Measurements from ENCODE around the gene MINAR1. TPM values are rescaled to one million over a fixed set of nuclear protein-coding genes. Genes with fewer than 3 reads are reported as not detected.
"Not testable (repeated sequence)": the region's sequence is repeated elsewhere in the genome, so short reads cannot be mapped to it uniquely, and the experiment has no call there.

Gene MINAR1, protein sequence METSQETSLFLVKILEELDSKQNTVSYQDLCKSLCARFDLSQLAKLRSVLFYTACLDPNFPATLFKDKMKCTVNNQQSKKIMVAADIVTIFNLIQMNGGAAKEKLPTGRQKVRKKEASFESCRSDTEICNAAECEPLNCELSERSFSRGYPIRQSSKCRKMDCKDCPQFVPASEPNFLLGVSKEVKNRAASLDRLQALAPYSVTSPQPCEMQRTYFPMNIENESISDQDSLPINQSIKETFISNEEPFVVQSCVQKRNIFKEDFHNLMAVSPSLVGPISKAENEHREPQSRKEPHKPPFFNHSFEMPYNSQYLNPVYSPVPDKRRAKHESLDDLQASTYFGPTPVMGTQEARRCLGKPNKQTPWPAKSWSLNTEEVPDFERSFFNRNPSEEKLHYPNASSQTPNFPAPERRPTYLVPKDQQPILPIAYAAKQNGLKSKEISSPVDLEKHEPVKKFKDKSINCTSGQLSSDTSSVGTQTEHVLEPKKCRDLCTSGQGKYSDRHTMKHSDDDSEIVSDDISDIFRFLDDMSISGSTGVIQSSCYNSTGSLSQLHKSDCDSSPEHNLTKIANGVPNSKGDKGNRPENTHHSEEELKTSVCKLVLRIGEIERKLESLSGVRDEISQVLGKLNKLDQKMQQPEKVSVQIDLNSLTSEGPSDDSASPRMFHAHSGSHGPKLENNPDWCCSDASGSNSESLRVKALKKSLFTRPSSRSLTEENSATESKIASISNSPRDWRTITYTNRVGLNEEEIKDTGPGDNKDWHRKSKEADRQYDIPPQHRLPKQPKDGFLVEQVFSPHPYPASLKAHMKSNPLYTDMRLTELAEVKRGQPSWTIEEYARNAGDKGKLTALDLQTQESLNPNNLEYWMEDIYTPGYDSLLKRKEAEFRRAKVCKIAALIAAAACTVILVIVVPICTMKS
- total RNA-seq, result 0.47 and 0.51 TPM in 2 replicates

DNA sequence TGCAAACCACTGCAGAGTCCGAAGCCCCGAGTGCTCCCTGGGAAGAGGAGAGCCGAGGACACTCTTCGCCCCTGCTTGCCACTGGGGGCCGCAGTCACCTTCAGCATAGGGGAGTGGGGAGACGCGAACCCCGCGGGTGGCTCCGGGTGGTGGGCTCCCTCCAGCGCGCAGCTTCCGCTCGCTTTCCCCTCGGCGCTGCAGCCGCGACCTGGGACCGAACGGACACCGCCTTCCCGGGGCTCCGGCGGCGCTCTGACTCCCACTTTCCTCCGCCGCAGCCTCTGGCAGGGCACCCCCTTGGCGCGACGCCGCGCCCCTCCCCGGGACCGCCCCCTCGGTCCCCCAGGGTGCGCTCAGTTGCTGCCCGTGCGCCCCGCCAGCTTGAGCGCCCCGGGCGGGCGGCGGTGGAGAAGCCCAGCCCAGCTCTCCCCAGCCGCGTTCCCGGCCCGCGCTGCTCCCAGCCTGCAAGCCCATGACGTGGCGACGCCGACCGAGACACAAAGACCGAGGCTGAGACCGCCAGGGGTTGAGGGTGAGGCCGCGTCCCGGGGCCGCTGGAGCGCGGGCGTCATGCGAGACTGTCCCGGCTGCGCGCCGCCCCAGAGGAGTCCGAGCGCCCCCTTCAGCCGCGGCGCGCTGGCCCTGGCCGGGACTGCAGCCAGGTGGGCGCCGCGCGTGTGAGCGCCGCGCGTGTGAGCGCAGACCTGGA lies at the start of gene MINAR1:
TSS of gene MINAR1 (plus strand) at position 701 of the 709 bp plus-strand sequence. CDS start 23,812 bp downstream, outside the sequence.
- peak; percentile 58 for DNase-seq

DNA sequence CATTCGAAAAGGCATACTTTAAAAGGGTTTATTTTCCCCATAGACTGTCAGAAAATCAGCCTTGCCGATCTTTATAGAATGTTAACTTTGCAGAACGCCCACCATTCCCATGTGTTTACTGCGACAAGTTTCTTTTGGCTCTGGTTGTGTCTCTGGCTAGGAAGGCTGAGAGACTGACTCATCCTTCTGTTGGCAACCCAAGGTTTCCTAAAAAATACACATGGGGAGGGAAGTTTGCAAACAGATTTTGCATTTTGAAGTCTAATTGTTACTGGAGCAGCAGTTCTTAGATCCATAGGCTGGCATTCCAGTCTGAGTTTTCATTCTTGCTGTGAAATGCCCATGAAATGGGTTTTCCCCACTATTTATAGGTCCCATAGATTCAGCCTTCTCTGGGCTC lies 37.9 kb upstream of the MINAR1 start:
- DNase-seq, result no peak

DNA sequence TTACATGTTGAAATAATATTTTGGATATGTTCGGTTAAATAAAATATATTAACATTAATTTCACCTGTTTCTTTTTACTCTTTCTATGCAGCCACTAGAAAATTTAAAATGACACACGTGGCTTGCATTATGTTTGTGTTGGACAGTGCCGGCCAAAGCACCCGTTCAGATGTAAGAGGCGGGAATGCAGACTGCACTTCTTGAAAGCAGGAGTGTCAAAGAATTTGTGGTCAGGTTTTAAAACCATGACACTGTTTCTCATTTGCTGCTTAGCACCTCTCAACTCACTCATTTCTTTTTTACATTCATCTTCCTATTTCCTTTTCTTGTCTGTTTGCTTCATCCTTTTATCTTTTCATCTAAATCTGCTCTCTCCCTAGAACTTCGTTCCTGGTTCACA lies 35.3 kb upstream of the MINAR1 start:
- no peak for DNase-seq

DNA sequence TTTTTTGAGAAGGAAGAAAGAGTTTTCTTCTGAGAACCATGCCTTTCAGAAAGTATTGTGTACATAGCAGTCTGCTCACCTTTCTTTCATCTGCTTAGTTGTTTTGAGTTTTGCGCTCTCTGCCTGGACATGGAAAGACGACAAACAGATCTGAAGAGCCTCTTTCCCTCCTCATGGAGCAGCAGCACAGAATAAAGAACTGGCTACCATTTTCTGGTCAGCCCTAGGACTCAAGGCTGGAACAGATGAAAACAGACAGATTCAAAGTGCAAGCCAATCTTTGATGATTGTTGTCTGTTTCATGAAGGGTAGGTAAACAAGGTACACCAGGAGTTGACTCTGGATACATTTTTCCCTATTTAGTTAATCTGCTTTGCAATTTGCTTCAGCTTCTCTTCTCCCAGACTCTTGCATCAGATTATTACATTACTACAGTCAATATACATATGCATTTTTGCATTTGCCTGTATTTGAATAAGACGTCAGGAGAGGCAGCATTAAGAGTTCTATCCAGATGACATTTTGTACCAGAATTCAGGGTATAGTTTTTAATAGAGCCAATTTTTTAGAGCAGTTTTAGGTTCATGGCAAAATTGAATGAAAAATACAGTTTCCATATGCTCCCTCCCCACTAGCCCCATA lies 34.7 kb upstream of the MINAR1 start:
- DNase-seq, result no peak

DNA sequence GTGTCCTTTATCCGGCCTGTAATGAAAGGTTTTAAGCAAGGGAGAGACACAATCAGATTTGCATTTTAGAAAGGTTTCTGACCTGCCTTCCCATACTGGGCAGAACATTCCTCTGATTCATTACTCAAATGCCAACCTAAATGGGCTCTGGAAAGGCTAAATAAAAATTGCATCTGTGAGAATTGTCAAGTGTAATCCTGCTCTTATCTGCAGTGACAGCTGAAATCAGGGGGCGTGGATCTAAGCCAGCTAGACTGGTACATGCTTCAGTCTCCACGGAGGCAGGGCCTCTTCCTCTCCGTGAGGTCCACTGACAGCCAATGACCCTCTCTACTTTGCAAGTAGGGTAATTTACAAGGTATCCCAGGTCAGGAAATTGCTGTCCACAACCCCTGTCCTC lies 32.5 kb upstream of the MINAR1 start:
- DNase-seq, result no peak

DNA sequence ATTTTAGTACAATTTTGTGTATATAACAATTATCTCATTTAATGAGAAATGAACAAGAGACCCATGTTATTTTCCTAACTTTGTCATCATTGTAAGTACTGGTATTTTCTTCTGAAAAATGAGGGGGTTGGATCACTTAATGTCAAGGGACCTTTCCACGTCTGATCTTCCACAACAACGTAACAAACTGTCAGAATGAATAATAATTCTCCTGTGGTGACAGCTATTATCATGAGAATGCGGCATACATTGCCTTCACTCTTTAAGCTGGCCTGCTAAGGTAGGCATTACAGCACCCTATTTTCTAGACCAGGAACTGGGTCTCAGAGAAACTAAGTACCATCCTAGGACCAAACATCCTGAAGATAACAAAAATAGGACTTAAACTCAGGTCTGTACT lies 31.5 kb upstream of the MINAR1 start:
- no peak for DNase-seq

DNA sequence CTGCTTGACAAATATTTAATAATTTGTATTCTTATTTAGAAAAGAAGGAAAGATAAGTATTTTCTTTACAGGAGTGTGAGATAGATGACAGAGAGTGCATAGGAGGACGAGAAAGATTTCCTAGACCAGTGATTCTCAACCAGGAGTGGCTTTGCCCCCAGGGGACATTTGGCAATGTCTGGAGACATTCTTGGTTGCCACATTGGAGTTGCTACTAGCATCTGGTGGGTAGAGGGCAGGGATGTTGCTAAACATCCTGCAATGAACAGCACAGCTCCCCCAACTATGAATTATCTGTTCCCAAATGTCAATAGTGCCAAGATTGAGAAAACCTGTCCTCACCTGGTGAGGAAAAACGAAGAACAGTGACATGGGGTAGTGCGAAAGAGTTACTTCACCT lies 30.8 kb upstream of the MINAR1 start:
- DNase-seq, result no peak

DNA sequence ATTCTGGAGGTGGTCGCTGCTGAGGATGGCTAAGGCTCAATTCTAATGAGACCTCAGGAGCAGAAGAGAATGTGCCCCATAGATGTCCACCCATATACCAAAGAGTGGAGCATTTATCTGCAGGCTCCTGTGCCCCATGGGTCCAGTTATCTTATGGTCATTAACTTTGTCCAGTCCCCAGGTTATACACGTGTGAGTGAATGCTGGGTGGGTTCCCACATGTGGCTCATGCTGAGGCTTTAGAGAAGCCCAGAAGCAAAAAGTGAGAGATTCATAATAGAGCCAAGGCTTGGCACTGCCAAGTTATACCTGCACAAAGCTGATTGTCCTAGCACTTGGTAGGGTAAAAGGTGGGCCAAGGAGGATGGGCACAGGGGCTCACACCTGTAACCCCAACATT lies 30.0 kb upstream of the MINAR1 start:
- DNase-seq, result no peak

DNA sequence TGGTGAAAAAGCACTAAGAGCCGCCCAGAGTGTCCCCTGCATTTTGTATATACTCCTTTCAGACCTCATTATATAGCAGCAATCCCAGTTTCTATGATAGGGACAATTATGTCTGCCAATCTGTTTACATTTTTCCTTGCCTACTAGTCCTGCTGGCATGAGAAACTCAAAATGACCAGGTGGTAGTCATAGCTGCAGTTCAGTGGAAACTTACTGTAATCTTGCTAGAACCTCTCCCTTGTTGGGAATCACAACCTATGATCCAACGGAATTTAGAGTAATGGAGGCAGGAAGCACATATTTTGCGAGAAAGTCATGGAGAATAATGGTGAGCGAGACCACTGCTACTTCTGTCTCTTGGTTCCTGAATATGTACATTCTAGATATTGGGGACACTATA lies 28.6 kb upstream of the MINAR1 start:
- DNase-seq, result no peak

DNA sequence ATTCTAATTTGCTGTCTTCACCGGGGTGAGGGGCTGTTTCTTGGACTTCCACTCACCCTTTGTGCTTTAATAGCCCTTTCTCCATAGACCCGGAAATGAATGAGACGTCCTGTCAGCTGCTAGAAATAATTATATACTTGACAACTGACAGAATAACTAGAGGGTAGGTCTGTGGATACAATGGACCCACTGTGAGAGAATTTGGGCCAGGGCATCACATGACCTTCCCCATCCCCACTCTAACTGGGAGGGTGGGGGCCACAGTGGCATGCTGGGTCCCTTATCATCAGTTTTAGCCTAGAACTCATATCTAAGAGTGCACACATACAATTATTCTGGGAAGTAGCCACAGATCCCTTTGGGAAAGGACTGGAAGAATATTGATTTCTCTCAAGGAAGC lies 25.9 kb upstream of the MINAR1 start:
- no peak for DNase-seq

DNA sequence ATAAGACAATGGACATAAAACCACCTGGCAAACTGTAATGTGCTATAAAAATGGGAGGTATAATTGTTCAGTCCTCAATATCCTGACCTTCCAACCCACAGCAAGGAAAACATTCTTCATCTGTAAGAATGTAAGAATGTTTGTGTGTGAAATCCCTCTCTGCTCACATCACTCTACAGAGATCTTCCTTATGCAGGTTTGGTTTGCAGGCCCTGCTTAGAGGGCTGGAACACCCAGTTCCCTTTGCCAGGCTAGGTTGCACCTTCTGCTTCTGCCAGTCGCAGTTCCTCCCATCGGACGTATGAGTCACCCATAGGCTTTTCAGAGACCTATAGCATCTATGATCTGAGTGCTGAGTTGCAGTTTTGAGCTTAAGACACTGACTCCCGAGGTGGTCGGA lies 24.1 kb upstream of the MINAR1 start:
- no peak for DNase-seq

DNA sequence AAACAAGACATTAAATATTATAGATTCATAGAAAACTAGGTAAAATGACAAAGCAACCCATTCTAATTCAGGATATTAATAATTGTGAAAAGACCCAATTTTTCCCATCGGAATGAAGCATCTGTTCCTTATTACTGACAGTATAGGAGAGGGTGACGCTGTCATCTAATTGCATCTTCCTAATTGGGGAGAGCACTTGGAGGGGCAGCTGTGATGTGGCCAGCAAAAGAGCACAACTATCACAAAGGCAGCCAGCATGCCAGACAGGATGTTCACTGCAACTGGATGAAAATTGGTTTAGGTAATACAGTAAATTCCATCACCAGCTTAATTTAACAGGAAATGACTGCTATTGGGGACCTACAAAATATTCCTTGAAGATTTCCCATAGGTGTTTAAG lies 21.9 kb upstream of the MINAR1 start:
- DNase-seq, result no peak

DNA sequence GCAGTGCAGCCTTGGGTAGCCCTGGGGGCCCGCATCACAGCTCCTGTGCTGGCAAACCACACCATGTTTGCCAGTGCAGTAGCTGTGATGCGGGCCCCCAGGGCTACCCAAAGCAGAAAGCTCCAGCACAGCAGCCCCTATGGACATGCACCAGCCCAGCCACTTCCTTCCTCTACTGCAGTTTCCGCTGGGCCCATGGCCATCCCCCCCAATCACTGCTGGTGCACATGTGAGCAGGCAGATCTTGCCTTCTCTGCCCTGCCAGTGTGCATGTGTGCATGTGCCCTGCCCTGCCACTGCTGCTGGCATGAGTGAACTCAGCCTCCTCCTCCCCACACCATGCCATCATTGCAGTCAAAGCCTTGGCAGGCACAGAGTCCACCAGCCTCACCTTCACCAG lies 20.1 kb upstream of the MINAR1 start:
- no peak for DNase-seq

DNA sequence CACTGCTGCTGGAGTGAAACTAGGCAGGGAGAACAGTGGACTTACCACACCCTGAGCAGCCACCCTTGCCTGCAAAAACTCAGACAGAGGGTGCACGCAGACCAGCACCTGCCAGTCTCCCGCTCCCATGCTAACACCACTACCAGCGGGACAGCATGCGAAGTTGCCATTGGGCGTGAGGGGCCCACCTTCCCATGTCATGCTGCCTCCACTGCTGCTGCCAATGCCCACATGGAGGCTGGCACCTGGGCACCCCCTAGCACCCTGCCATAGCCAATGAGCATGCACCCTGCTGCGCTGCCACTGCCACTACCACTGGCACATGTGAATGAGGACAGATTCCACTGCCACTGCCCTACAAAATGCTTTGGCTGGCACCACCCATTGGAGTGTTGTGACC lies 19.7 kb upstream of the MINAR1 start:
- DNase-seq, result no peak

DNA sequence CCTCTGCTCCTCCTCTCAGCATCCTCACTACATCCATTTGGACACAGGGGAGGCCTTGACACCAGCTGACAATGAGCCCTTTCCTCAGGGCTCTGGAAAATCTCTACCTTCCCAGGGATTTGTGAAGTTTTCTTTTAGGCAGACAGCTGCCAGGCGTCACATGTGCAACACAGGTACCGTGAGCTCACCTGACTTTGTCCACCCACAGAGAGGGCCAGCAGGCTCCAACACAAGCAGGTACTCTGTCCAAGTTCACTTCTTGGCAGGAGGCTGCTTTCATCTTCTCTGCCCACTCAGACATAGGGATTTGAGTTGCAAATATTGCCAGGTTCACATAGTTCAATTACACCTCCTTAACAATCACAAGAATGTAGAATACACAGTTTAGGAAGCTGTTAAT lies 15.3 kb upstream of the MINAR1 start:
- DNase-seq, result no peak

DNA sequence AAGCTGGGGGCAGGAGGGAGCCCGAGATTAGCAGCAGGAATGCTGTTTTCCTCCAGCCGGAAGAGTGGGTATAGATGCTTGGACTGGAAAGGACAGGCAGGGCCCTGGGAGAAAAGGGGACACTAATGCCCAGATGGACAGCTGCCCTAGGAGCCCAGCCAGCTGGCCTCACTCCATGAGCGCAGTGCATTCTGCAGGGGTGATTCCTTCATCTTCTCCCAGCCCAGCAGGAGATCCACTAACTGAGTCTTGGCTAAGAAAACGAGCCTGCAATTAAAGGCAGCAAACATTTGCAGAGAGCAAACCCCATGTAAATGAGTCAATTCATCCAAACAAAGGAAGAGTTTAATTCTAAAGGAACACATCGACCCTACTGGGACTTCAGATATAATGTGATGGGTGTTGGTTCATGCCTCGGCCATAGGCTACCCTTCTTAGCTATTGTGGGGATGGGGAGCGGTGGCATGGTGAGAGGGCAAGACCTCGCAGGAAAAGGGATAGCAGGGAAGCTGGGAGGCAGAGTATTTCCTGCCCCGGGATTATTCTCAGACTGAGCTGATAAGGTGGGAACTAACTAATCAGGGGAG lies 13.3 kb upstream of the MINAR1 start:
- no peak for DNase-seq

DNA sequence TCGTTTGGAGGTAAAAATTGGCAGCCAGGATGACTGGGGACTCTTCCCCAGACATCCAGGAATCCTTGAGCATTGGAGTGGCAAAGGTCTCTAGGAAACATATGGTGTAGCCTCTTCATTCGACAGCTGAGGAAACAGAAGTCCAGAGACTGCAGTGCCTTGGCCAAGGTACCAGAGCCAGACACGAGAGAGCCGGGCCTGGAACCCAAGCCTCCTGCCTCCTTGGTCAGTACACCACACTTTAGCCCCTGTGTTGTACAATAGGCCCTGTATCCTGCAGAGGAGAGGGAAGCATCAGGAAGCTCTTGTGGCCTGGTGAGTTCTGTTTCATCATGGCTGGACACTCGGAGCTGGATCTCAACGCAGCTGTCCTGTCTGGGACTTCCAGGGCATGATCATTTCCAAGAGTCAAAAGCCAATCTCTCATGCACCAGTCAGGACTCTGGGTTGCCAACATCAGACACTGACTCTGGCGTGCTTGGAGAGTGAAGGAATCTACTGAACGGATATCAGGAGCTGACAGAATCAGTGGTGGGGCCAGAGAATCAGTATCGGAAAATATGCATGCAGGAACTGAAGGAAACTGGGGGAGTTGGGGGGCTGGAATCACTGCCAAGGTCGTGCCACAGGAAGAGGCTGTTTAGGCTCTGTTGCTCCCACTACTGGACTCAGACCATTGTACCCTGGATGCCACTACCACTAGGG lies 6.4 kb upstream of the MINAR1 start:
- no peak for DNase-seq

DNA sequence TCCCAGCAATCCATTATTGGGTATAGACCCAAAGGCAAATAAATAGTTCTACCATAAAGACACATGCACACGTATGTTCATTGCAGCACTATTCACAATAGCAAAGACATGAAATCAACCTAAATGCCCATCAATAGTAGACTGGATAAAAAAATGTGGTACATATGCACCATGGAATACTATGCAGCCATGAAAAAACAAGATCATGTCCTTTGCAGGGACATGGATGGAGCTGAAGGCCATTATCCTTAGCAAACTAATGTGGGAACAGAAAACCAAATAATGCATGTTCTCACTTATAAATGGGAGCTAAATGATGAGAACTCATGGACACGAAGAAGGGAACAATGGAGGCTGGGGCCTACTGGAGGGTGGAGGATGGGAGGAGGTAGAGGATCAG lies 5.2 kb upstream of the MINAR1 start:
- not testable (repeated sequence) for DNase-seq

DNA sequence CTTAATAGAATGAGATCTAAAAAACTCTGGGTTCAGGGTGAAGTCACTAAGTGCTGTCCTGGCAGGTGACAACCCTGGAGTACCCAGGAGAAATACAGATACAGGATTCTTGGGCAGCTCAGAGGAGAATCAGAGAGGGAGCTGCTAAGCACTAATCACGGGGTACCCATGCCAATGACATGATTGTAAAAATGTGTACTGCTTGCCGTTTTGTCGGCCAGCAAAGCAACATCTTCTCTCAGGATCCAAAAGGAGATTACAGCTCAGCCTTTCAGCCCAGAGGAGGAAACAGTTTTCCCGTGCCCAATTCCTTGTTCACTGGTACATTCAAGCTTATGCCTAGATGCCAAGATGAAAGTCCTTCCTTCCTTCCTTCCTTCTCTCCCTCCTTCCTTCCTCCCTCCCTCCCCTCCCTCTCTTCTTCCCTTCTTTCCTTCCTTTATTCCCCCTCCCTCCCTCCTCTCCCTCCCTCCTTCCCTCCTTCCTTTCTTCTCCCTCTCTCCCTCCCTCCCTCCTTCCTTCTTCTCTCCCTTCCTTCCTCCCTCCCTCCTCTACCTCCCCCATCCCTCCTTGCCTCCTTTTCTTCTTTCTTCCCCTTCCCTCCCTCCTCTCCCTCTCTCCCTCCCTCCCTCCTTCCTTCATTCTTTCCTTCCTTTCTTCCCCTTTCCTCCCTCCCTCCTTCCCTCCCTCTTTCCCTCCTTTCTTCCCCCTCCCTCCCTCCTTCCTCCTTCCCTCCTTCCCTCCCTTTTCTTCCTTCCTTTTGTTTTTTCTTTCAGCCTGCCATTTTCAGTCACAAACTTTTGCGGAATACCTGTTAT lies 4.1 kb upstream of the MINAR1 start:
- DNase-seq, result no peak

DNA sequence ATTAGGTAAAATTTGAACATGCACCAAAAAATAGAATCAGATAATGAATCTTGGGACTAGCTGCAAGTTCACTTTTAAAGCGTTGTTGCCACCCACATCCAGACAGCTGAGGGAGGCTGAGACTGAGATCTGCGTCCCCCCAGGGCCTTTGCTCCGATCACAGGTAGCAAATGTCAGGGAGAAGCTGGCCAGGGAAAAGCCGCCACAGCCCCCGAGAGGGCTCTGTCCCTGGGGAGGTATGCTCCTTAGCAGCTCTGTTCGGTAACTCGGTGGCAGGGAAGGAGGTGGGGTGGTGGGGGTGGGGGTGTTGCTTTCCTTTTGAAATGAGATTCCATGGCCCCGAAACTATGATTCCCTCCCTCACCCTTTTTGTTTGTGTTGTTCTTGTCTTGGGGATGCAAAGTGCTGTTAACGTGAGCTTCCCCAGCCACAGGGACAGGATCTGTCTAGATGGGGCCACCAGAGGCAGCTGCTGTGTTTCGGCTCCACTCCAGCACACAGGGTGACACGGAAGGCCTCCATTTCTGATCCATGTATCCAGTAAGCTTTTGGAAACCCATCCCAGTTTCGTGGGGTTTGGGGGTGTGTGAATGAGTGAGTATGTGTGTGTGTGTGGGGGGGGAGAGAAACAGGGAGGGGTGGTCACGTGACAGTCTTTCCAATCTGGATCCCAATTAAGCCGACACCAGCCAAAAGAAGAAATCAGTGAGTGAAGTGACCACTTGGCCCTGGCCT lies 1.1 kb upstream of the MINAR1 start:
- DNase-seq, result no peak
